GM12878 (cell line): ENCODE results near the gene MAPK9. TPM values are rescaled to one million over a fixed set of nuclear protein-coding genes. Genes with fewer than 3 reads are reported as not detected.

ENCODE experiments used
- ATAC-seq: fragments of 200-7000 bp; cut with Tn5 transposase; 3 replicates; pipeline ENCODE4 v1.9.1; 2020; ENCODE audit warnings: mild to moderate bottlenecking, moderate library complexity
- BruUV-seq: library from RNA; stranded (reverse); fragments of 400-500 nt; replicated peaks from 2 replicates; lab custom pipeline; 2021; lab: Mats Ljungman, UMichigan
- CTCF ChIA-PET: fragments of 300-600 bp; sonication (Branson Sonifier 250); formaldehyde crosslinking; extraction: SDS; loops from one replicate; lab custom pipeline; 2021; ENCODE audit warnings: inconsistent platforms; lab: Yijun Ruan, JAX
- POLR2A ChIA-PET: fragments of 350-600 bp; formaldehyde crosslinking; extraction: SDS; loops from one replicate; lab custom pipeline; 2021; ENCODE audit warnings: inconsistent platforms; lab: Charles Lee
- RAD21 ChIA-PET: fragments of 300-600 bp; sonication (Branson Sonifier 250); formaldehyde crosslinking; loops from one replicate; lab custom pipeline; 2023; ENCODE audit warnings: antibody characterized with exemption; ENCODE audit not compliant: unreplicated experiment; lab: Charles Lee
- SMC1A ChIA-PET: fragments of 300-600 bp; sonication (Branson Sonifier 250); formaldehyde crosslinking; loops from one replicate; lab custom pipeline; 2023; ENCODE audit not compliant: unreplicated experiment, uncharacterized antibody; lab: Charles Lee
- DNase-seq: peaks from one replicate; pipeline ENCODE4 v3.0.0-alpha.2; 2011; ENCODE audit warnings: low read depth, low spot score
- FAIRE-seq: peaks from 3 replicates; lab custom pipeline; 2011; peaks lifted over from hg19 to GRCh38; lab: Jason Lieb, UNC
- H2AFZ ChIP-seq: 2 replicates; pipeline ENCODE4 v1.6.0; 2011; ENCODE audit warnings: low read depth, low read length, control low read depth; ENCODE audit not compliant: control insufficient read depth
- H3K27ac ChIP-seq: 2 replicates; pipeline ENCODE4 v1.5.1; 2011; ENCODE audit warnings: control low read depth; ENCODE audit not compliant: control insufficient read depth, insufficient read depth
- H3K27me3 ChIP-seq, 2 experiments: replicated peaks in 1 of 2; 2 replicates each; pipeline versions ENCODE4 v1.6.0 to v1.6.1; 2011; ENCODE audit warnings: low read length in 1 of 2; ENCODE audit not compliant: control insufficient read depth in 2 of 2, insufficient read depth in 2 of 2
- H3K36me3 ChIP-seq, 2 experiments: 2 replicates each; pipeline ENCODE4 v1.5.1; 2011; ENCODE audit warnings: low read length in 1 of 2; ENCODE audit not compliant: control insufficient read depth in 2 of 2, insufficient read depth in 2 of 2
- H3K4me1 ChIP-seq: 2 replicates; pipeline ENCODE4 v1.6.1; 2011; ENCODE audit warnings: mild to moderate bottlenecking, low read length, moderate library complexity, mixed read lengths; ENCODE audit not compliant: control insufficient read depth, insufficient read depth
- H3K4me2 ChIP-seq: 2 replicates; pipeline ENCODE4 v1.6.0; 2011; ENCODE audit warnings: control low read depth; ENCODE audit not compliant: control insufficient read depth, insufficient read depth
- H3K4me3 ChIP-seq: fragments of 200-600 bp; sonication (generic); 2 replicates; pipeline ENCODE4 v1.5.1; 2016
- H3K79me2 ChIP-seq: 2 replicates; pipeline ENCODE4 v1.6.0; 2011; ENCODE audit warnings: low read length; ENCODE audit not compliant: control insufficient read depth, insufficient read depth
- H3K9ac ChIP-seq: 2 replicates; pipeline ENCODE4 v1.8.0; 2011; ENCODE audit warnings: low read length, control low read depth, mixed read lengths; ENCODE audit not compliant: control insufficient read depth, insufficient read depth
- H3K9me3 ChIP-seq: replicated peaks from 3 replicates; pipeline ENCODE4 v1.5.1; 2011; ENCODE audit warnings: mild to moderate bottlenecking, low read length; ENCODE audit not compliant: control insufficient read depth, insufficient read depth
- H4K20me1 ChIP-seq: 2 replicates; pipeline ENCODE4 v1.6.0; 2011; ENCODE audit not compliant: control insufficient read depth, insufficient read depth
- ASH2L ChIP-seq: fragments of 300-600, 200-600 bp; sonication (generic); IDR thresholded peaks from 2 replicates; pipeline ENCODE4 v1.6.1; 2017; ENCODE audit warnings: low read depth, mild to moderate bottlenecking, borderline replicate concordance
- CREM ChIP-seq: IDR thresholded peaks from 2 replicates; pipeline ENCODE4 v1.6.1; 2014; ENCODE audit warnings: antibody characterized with exemption, low read depth
- EGR1 ChIP-seq, 2 experiments: IDR thresholded peaks; 1 replicate in 1 of 2; 2 replicates in 1 of 2; pipeline ENCODE4 v1.6.1; 2011 to 2012; ENCODE audit warnings: low read depth in 2 of 2, low read length in 2 of 2, borderline replicate concordance in 1 of 2, mild to moderate bottlenecking in 1 of 2, moderate library complexity in 1 of 2
- FOXK2 ChIP-seq: fragments of 450-650 bp; IDR thresholded peaks from 2 replicates; pipeline ENCODE4 v1.6.1; 2017; ENCODE audit warnings: mild to moderate bottlenecking, moderate library complexity
- FOXM1 ChIP-seq: IDR thresholded peaks from 2 replicates; pipeline ENCODE4 v1.6.1; 2012; ENCODE audit warnings: low read depth, mild to moderate bottlenecking, inconsistent platforms, low read length, moderate library complexity
- HDGF ChIP-seq: fragments of 450-650 bp; IDR thresholded peaks from 2 replicates; pipeline ENCODE4 v1.6.1; 2016; ENCODE audit warnings: antibody characterized with exemption
- RELA ChIP-seq: fragments of 450-650 bp; IDR thresholded peaks from 2 replicates; pipeline ENCODE4 v1.8.0; 2014; ENCODE audit warnings: borderline replicate concordance; ENCODE audit not compliant: partially characterized antibody
- RUNX3 ChIP-seq: IDR thresholded peaks from 2 replicates; pipeline ENCODE4 v1.6.1; 2012; ENCODE audit warnings: low read length, inconsistent platforms
- SRF ChIP-seq, 2 experiments: IDR thresholded peaks; 2 replicates each; pipeline ENCODE4 v1.6.1; 2011; ENCODE audit warnings: low read depth in 2 of 2, low read length in 2 of 2, mild to moderate bottlenecking in 1 of 2, moderate library complexity in 1 of 2
- TCF12 ChIP-seq: IDR thresholded peaks from 2 replicates; pipeline ENCODE4 v1.6.1; 2011; ENCODE audit warnings: low read depth, mild to moderate bottlenecking, low read length
- ZBED1 ChIP-seq: IDR thresholded peaks from 2 replicates; pipeline ENCODE4 v1.6.1; 2016; ENCODE audit warnings: borderline replicate concordance
- WGBS: methylation state at CpG from one replicate; pipeline ENCODE4 v1.1.6; 2016; ENCODE audit warnings: low lambda C conversion rate; ENCODE audit not compliant: insufficient replicate concordance, insufficient coverage; ENCODE audit errors: missing lambda C conversion rate; 5-methylcytosine and 5-hydroxymethylcytosine counted together
- in situ Hi-C: fragments of 300-500 bp; cut with MboI; formaldehyde crosslinking; loops from 9 replicates; pipeline ENCODE4 v1.14.3; 2018; ENCODE audit warnings: mixed read lengths
- intact Hi-C: fragments of 100-400 bp; cut with micrococcal nuclease; formaldehyde crosslinking; loops from one replicate; pipeline ENCODE4 v1.14.2; 2022; ENCODE audit not compliant: unreplicated experiment
- polyA plus RNA-seq, 11 experiments: library from polyadenylated mRNA; depleted of rRNA in 4 of 11; unstranded in 6 of 11; stranded (reverse) in 5 of 11; fragments of >200 nt; fragmentation: Nextera tagmentation in 4 of 11; fragmentation: Illumina TruSeq in 1 of 11; extraction: Ambion mirVana in 4 of 11; extraction: Trizol in 1 of 11; gene quantifications; 1 replicate in 1 of 11; 2 replicates in 10 of 11; pipeline versions ENCODE4 v1.2.1 to v1.2.3, GENCODE V29; 2011 to 2016; ENCODE audit warnings: inconsistent platforms in 2 of 11, missing spikeins in 2 of 11, low read depth in 1 of 11
- total RNA-seq, 4 experiments: library from RNA; depleted of rRNA in 3 of 4; stranded (reverse); fragments of >200 nt in 3 of 4; fragmentation: Illumina TruSeq in 1 of 4; extraction: Trizol in 1 of 4; gene quantifications; 2 replicates each; pipeline versions ENCODE4 v1.2.1 to v1.2.3, GENCODE V29; 2013 to 2021
- TF ChIP-seq, protein P1 (sequence below): IDR thresholded peaks from 2 replicates; pipeline ENCODE4 v1.6.1; 2011; ENCODE audit warnings: borderline replicate concordance, low read depth, mild to moderate bottlenecking, moderate library complexity, mixed read lengths, low read length; ENCODE audit not compliant: insufficient read depth; ENCODE audit errors: extremely low read length
- TF ChIP-seq, protein P2 (sequence below): IDR thresholded peaks from 2 replicates; pipeline ENCODE4 v1.6.1; 2012; ENCODE audit warnings: low read depth, low read length, improper control_type of control experiment

Gene MAPK9
- total and polyA plus RNA-seq, 10 of the 15 experiments (the other 5 are each of a cell fraction or from before 2014, with no cell fraction given): 2.1 to 52.9 (median 21.7) TPM

DNA sequence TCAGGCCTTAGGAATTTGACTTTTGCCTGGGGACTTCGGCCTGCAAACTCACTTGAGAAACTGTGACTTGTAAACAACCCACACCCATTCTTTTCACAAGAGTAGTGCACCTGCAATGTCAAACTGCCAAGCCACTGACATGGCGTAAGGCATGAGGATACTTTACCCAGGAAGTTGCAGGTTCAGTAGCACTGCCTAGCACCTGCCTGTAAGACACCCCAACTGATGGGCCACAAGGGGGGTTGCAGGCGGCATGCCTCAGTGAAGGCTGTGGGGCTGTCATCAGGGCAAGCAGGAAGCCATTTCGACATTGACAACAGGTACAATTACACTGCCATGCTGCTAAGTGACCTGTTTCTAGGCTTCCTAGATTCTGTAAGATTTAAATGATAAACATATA is 41.6 kb downstream of the MAPK9 start:
- no peak for ATAC-seq
- POLR2A ChIA-PET: no interaction called here
- 100% methylated on average over 4 of the region's 4 CpGs for WGBS
- DNase-seq: no peak
- H3K9me3 ChIP-seq: peaks cover 37% of the 10 kb centered on the region; the same call in 2 of the 3 replicates
- no peaks in the 10 kb centered on the region for H3K4me1 ChIP-seq
- H3K9ac ChIP-seq: no peak overlapping the region
- TF ChIP-seq ZBED1 (no peak), ASH2L (no peak), SRF (IDR thresholded peaks at IDR 0.05; ENCODE audit: low read depth in 2 of 2, low read length in 2 of 2) (no peak), FOXK2 (no peak), EGR1 (IDR thresholded peaks at IDR 0.05; ENCODE audit: borderline replicate concordance in 1 of 2, low read depth in 2 of 2, low read length in 2 of 2) (no peak), TCF12 (no peak), RUNX3 (no peak), FOXM1 (no peak), HDGF (no peak), RELA (no peak), CREM (no peak)
- TF ChIP-seq, protein P1, sequence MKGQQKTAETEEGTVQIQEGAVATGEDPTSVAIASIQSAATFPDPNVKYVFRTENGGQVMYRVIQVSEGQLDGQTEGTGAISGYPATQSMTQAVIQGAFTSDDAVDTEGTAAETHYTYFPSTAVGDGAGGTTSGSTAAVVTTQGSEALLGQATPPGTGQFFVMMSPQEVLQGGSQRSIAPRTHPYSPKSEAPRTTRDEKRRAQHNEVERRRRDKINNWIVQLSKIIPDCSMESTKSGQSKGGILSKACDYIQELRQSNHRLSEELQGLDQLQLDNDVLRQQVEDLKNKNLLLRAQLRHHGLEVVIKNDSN: no peak
- TF ChIP-seq, protein P2, sequence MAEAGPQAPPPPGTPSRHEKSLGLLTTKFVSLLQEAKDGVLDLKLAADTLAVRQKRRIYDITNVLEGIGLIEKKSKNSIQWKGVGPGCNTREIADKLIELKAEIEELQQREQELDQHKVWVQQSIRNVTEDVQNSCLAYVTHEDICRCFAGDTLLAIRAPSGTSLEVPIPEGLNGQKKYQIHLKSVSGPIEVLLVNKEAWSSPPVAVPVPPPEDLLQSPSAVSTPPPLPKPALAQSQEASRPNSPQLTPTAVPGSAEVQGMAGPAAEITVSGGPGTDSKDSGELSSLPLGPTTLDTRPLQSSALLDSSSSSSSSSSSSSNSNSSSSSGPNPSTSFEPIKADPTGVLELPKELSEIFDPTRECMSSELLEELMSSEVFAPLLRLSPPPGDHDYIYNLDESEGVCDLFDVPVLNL: no peak
- no peak overlapping the region for H3K27ac ChIP-seq
- H3K4me2 ChIP-seq: no peak overlapping the region
- in situ Hi-C loops (no loop called here), intact Hi-C loops (no loop called here)
- no peak overlapping the region for H3K4me3 ChIP-seq
- RAD21 ChIA-PET: no interaction called here
- H3K36me3 ChIP-seq: peaks cover 2 to 18% of the 10 kb centered on the region in 2 experiments
- CTCF ChIA-PET: no interaction called here
- SMC1A ChIA-PET: no interaction called here
- no TSS peak for BruUV-seq
- H3K79me2 ChIP-seq: no peaks in the 10 kb centered on the region
- no peaks in the 10 kb centered on the region for H4K20me1 ChIP-seq
- no peak for FAIRE-seq
- no peaks in the 10 kb centered on the region for H3K27me3 ChIP-seq
- H2AFZ ChIP-seq: no peak overlapping the region
